DND-41 (cell line): Measurements from ENCODE around the gene NCAPH2.

Experiments used
- ATAC-seq: fragments of 200-7000 bp; cut with Tn5 transposase; 3 replicates; pipeline ENCODE4 v1.9.1; 2021; ENCODE audit warnings: low read depth; ENCODE audit not compliant: insufficient read depth
- DNase-seq: peaks from one replicate; pipeline ENCODE4 v3.0.0-alpha.2; 2020
- H2AFZ ChIP-seq: 2 replicates; pipeline ENCODE4 v1.6.0; 2012; ENCODE audit warnings: low read depth, low read length
- H3K27ac ChIP-seq: 2 replicates; pipeline ENCODE4 v1.5.1; 2012; ENCODE audit warnings: low read length, inconsistent platforms
- H3K27me3 ChIP-seq: fragments of 200-600 bp; sonication (generic); 2 replicates; pipeline ENCODE4 v1.6.0; 2012; ENCODE audit warnings: low read length, mild to moderate bottlenecking, inconsistent platforms; ENCODE audit not compliant: insufficient read depth, poor library complexity
- H3K36me3 ChIP-seq: 2 replicates; pipeline ENCODE4 v1.5.1; 2012; ENCODE audit warnings: low read length, inconsistent platforms; ENCODE audit not compliant: insufficient read depth
- H3K4me1 ChIP-seq: 2 replicates; pipeline ENCODE4 v1.5.1; 2012; ENCODE audit warnings: mild to moderate bottlenecking, low read length; ENCODE audit not compliant: insufficient read depth
- H3K4me2 ChIP-seq: 2 replicates; pipeline ENCODE4 v1.6.0; 2012; ENCODE audit warnings: mild to moderate bottlenecking, moderate library complexity, low read length, inconsistent platforms; ENCODE audit not compliant: insufficient read depth
- H3K4me3 ChIP-seq, 2 experiments: fragments of 200-600 bp in 1 of 2; shearing (Covaris generic) in 1 of 2; 2 replicates each; pipeline ENCODE4 v1.5.1; 2012 to 2016; ENCODE audit warnings: inconsistent platforms in 2 of 2, low read length in 2 of 2, mild to moderate bottlenecking in 2 of 2, low read depth in 1 of 2, moderate library complexity in 1 of 2
- H3K79me2 ChIP-seq: 2 replicates; pipeline ENCODE4 v1.6.0; 2012; ENCODE audit warnings: low read length, inconsistent platforms; ENCODE audit not compliant: insufficient read depth
- H3K9ac ChIP-seq: 2 replicates; pipeline ENCODE4 v1.6.0; 2012; ENCODE audit warnings: low read depth, mild to moderate bottlenecking, inconsistent platforms, low read length, moderate library complexity
- H3K9me3 ChIP-seq: 2 replicates; pipeline ENCODE4 v1.5.1; 2012; ENCODE audit warnings: low read length, moderate library complexity, mild to moderate bottlenecking, inconsistent platforms; ENCODE audit not compliant: insufficient read depth, severe bottlenecking
- H4K20me1 ChIP-seq: 2 replicates; pipeline ENCODE4 v1.6.0; 2012; ENCODE audit warnings: low read length; ENCODE audit not compliant: insufficient read depth
- EZH2 ChIP-seq: IDR thresholded peaks from 3 replicates; pipeline ENCODE4 v1.6.1; 2012; ENCODE audit warnings: borderline replicate concordance, low read depth, mild to moderate bottlenecking, moderate library complexity, low read length, inconsistent platforms; ENCODE audit not compliant: severe bottlenecking
- TF ChIP-seq, protein P1 (sequence below): IDR thresholded peaks from 2 replicates; pipeline ENCODE4 v1.5.1; 2012; ENCODE audit warnings: borderline replicate concordance, low read length, moderate library complexity, mild to moderate bottlenecking; ENCODE audit not compliant: poor library complexity, severe bottlenecking; ENCODE audit errors: extremely low read depth

NCAPH2 gene

GRCh38 chr22:50530877-50531545 lies 23.0 kb downstream of the NCAPH2 start:
- Histone ChIP-seq H3K27ac (no peak overlapping the region), H3K27me3 (no peaks in the 10 kb centered on the region), H3K4me3 (no peak overlapping the region), H3K4me2 (no peak overlapping the region), H3K79me2 (peaks cover 11% of the 10 kb centered on the region), H3K36me3 (no peaks in the 10 kb centered on the region; the same call in 1 of the 2 replicates), H2AFZ (no peak overlapping the region), H3K9ac (no peak overlapping the region), H3K9me3 (no peaks in the 10 kb centered on the region), H4K20me1 (peaks cover 5% of the 10 kb centered on the region; the same call in 1 of the 2 replicates), H3K4me1 (peaks cover 15% of the 10 kb centered on the region)
- ATAC-seq (no peak), DNase-seq (no peak)
- TF ChIP-seq EZH2: no peak

GRCh38 chr22:50531546-50531961 lies 23.5 kb downstream of the NCAPH2 start:
- H3K27ac ChIP-seq: no peak overlapping the region
- H2AFZ ChIP-seq: no peak overlapping the region
- H3K36me3 ChIP-seq: no peaks in the 10 kb centered on the region

DNA sequence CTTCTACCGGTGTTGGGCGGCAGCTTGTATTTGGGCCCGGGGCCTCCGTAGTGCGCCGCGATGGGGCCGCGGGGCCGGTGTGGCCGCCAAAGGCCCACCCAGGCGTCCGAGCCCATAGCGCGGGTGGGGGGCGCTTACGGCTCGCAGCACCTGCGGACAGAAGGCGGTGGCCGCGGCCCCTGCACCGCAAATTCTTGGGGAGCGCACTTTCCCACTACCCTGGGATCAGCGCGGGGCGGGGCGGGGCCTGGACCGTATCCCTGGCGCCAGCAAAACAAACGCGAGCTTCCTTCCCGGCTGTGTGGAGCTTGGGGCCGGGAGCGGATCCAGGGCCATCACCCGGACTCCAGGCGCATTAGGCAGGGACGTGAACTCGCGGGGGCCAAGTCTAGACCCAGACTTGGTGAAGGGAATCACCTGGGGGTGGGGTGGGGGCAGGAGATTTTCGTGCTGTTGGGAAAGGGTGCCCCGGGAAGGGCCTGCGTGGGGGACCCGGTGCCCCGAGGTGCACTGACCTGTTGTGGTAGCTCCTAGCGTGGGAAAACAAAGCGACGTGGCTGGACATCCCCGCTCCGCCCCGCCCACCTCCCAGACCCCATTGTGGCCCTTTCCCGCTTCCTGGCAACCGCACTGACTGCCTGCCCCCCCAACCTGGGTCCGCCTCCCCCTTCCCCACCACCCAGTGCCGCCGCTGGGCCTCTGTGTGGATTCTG lies 24.1 kb downstream of the NCAPH2 start:
- no peak for DNase-seq
- Histone ChIP-seq H2AFZ (no peak overlapping the region), H3K27me3 (no peaks in the 10 kb centered on the region), H4K20me1 (peaks cover 5% of the 10 kb centered on the region; the same call in 1 of the 2 replicates), H3K9me3 (no peaks in the 10 kb centered on the region), H3K27ac (no peak overlapping the region), H3K79me2 (peaks cover under 1% of the 10 kb centered on the region; the same call in 1 of the 2 replicates), H3K4me3 (no peak overlapping the region), H3K4me1 (peaks cover 4% of the 10 kb centered on the region), H3K36me3 (no peaks in the 10 kb centered on the region), H3K4me2 (no peak overlapping the region), H3K9ac (no peak overlapping the region)
- ATAC-seq: no peak
- TF ChIP-seq, protein P1, sequence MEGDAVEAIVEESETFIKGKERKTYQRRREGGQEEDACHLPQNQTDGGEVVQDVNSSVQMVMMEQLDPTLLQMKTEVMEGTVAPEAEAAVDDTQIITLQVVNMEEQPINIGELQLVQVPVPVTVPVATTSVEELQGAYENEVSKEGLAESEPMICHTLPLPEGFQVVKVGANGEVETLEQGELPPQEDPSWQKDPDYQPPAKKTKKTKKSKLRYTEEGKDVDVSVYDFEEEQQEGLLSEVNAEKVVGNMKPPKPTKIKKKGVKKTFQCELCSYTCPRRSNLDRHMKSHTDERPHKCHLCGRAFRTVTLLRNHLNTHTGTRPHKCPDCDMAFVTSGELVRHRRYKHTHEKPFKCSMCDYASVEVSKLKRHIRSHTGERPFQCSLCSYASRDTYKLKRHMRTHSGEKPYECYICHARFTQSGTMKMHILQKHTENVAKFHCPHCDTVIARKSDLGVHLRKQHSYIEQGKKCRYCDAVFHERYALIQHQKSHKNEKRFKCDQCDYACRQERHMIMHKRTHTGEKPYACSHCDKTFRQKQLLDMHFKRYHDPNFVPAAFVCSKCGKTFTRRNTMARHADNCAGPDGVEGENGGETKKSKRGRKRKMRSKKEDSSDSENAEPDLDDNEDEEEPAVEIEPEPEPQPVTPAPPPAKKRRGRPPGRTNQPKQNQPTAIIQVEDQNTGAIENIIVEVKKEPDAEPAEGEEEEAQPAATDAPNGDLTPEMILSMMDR: no peak
- TF ChIP-seq EZH2: no peak

More at GRCh38 chr22:50531546-50531961, 23.5 kb downstream of the NCAPH2 start:
- peaks cover 6% of the 10 kb centered on the region for H3K79me2 ChIP-seq
- H3K4me2 ChIP-seq: no peak overlapping the region
- H3K27me3 ChIP-seq: no peaks in the 10 kb centered on the region
- peaks cover 5% of the 10 kb centered on the region; the same call in 1 of the 2 replicates for H4K20me1 ChIP-seq
- peaks cover 10% of the 10 kb centered on the region for H3K4me1 ChIP-seq
- H3K9ac ChIP-seq: no peak overlapping the region
- no peak for DNase-seq
- no peak overlapping the region for H3K4me3 ChIP-seq
- TF ChIP-seq EZH2: no peak
- TF ChIP-seq, protein P1: no peak
- ATAC-seq: no peak
- H3K9me3 ChIP-seq: no peaks in the 10 kb centered on the region
